IPS-18a (cell line): ENCODE measurements around the gene CYP2D6.
"Not testable (repeated sequence)": the region's sequence is repeated elsewhere in the genome, so short reads cannot be mapped to it uniquely, and the experiment has no call there.

ENCODE experiments used
- H3K27ac ChIP-seq: one replicate; pipeline ENCODE4 v1.5.1; 2013; ENCODE audit warnings: low read length
- H3K27me3 ChIP-seq: one replicate; pipeline ENCODE4 v1.6.1; 2013; ENCODE audit warnings: mild to moderate bottlenecking, low read length; ENCODE audit not compliant: control insufficient read depth, insufficient read depth
- H3K36me3 ChIP-seq: one replicate; pipeline ENCODE4 v1.6.1; 2013; ENCODE audit warnings: low read depth, low read length; ENCODE audit not compliant: control insufficient read depth
- H3K4me1 ChIP-seq: one replicate; pipeline ENCODE4 v1.6.1; 2013; ENCODE audit warnings: low read depth, low read length; ENCODE audit not compliant: control insufficient read depth
- H3K4me3 ChIP-seq: one replicate; pipeline ENCODE4 v1.5.1; 2013; ENCODE audit warnings: low read length
- H3K9ac ChIP-seq: one replicate; pipeline ENCODE4 v1.6.1; 2013; ENCODE audit warnings: mild to moderate bottlenecking, low read length, moderate library complexity
- H3K9me3 ChIP-seq: one replicate; pipeline ENCODE4 v1.6.1; 2013; ENCODE audit warnings: low read depth, low read length; ENCODE audit not compliant: control insufficient read depth

Gene CYP2D6

GRCh38 chr22:42141307-42142057, 10.9 kb upstream of the CYP2D6 start:
- H3K4me1 ChIP-seq, H3K36me3 ChIP-seq, H3K9ac ChIP-seq, H3K27me3 ChIP-seq, H3K9me3 ChIP-seq, H3K4me3 ChIP-seq, H3K27ac ChIP-seq: not testable (repeated sequence)

- not testable (repeated sequence) for H3K9ac ChIP-seq, H3K36me3 ChIP-seq, H3K4me1 ChIP-seq, H3K27me3 ChIP-seq, H3K9me3 ChIP-seq, H3K4me3 ChIP-seq, H3K27ac ChIP-seq
Observed at GRCh38 chr22:42140153-42140552, 9.5 kb upstream of the CYP2D6 start.

GRCh38 chr22:42139508-42139907, 8.9 kb upstream of the CYP2D6 start:
- H3K27ac ChIP-seq, H3K9me3 ChIP-seq, H3K4me1 ChIP-seq, H3K4me3 ChIP-seq, H3K27me3 ChIP-seq, H3K9ac ChIP-seq, H3K36me3 ChIP-seq: not testable (repeated sequence)

GRCh38 chr22:42138972-42139371, 8.4 kb upstream of the CYP2D6 start:
- H3K4me3 ChIP-seq: no peak overlapping the region
- no peaks in the 10 kb centered on the region for H3K4me1 ChIP-seq
- H3K27me3 ChIP-seq: no peaks in the 10 kb centered on the region
- H3K27ac ChIP-seq: no peak overlapping the region
- no peaks in the 10 kb centered on the region for H3K9me3 ChIP-seq
- H3K9ac ChIP-seq: no peak overlapping the region
- H3K36me3 ChIP-seq: peaks cover 2% of the 10 kb centered on the region

- Histone ChIP-seq H3K27me3 (no peaks in the 10 kb centered on the region), H3K9ac (no peak overlapping the region), H3K4me1 (no peaks in the 10 kb centered on the region), H3K9me3 (no peaks in the 10 kb centered on the region), H3K27ac (no peak overlapping the region), H3K4me3 (no peak overlapping the region), H3K36me3 (peaks cover 2% of the 10 kb centered on the region)
Observed at GRCh38 chr22:42138122-42138770, 7.6 kb upstream of the CYP2D6 start.

GRCh38 chr22:42135688-42136087, 5.1 kb upstream of the CYP2D6 start:
- H3K9ac ChIP-seq, H3K27ac ChIP-seq, H3K4me1 ChIP-seq, H3K36me3 ChIP-seq, H3K9me3 ChIP-seq, H3K27me3 ChIP-seq, H3K4me3 ChIP-seq: not testable (repeated sequence)

GRCh38 chr22:42134100-42135020, 3.8 kb upstream of the CYP2D6 start:
- Histone ChIP-seq H3K9ac (no peak overlapping the region), H3K36me3 (peaks cover under 1% of the 10 kb centered on the region), H3K4me3 (no peak overlapping the region), H3K9me3 (no peaks in the 10 kb centered on the region), H3K27me3 (no peaks in the 10 kb centered on the region), H3K27ac (no peak overlapping the region), H3K4me1 (no peaks in the 10 kb centered on the region)

- H3K9ac ChIP-seq: no peak overlapping the region
- H3K27ac ChIP-seq: no peak overlapping the region
Observed at GRCh38 chr22:42132457-42132856, 1.8 kb upstream of the CYP2D6 start.

GRCh38 chr22:42131562-42131961, 952 bp upstream of the CYP2D6 start:
- H3K4me3 ChIP-seq: no peak overlapping the region
- H3K9ac ChIP-seq: no peak overlapping the region
- H3K27ac ChIP-seq: no peak overlapping the region
- H3K36me3 ChIP-seq: no peaks in the 10 kb centered on the region
- no peaks in the 10 kb centered on the region for H3K9me3 ChIP-seq
- H3K27me3 ChIP-seq: no peaks in the 10 kb centered on the region
- H3K4me1 ChIP-seq: no peaks in the 10 kb centered on the region

More at GRCh38 chr22:42132457-42132856, 1.8 kb upstream of the CYP2D6 start:
- Histone ChIP-seq H3K4me3 (no peak overlapping the region), H3K27me3 (no peaks in the 10 kb centered on the region), H3K36me3 (no peaks in the 10 kb centered on the region), H3K9me3 (no peaks in the 10 kb centered on the region), H3K4me1 (no peaks in the 10 kb centered on the region)

- not testable (repeated sequence) for H3K4me1 ChIP-seq, H3K27me3 ChIP-seq, H3K9ac ChIP-seq, H3K4me3 ChIP-seq, H3K9me3 ChIP-seq, H3K27ac ChIP-seq, H3K36me3 ChIP-seq
Observed at GRCh38 chr22:42130182-42130581, 428 bp downstream of the CYP2D6 start.

- H3K4me3 ChIP-seq, H3K27ac ChIP-seq, H3K36me3 ChIP-seq, H3K27me3 ChIP-seq, H3K9me3 ChIP-seq, H3K4me1 ChIP-seq, H3K9ac ChIP-seq: not testable (repeated sequence)
Observed at GRCh38 chr22:42128776-42129694, 1.6 kb downstream of the CYP2D6 start.
